ENCODE data around the gene CCSER2. TPM values are rescaled to one million over a fixed set of nuclear protein-coding genes. Genes with fewer than 3 reads are reported as not detected.
A peak's percentile ranks its signal among the peaks of the same experiment; 100 is the strongest.
"Not testable (repeated sequence)": the region's sequence is repeated elsewhere in the genome, so short reads cannot be mapped to it uniquely, and the experiment has no call there.

CCSER2 gene
- total RNA-seq, 1 experiment from 2014 or later, result 19.4 TPM

DNA sequence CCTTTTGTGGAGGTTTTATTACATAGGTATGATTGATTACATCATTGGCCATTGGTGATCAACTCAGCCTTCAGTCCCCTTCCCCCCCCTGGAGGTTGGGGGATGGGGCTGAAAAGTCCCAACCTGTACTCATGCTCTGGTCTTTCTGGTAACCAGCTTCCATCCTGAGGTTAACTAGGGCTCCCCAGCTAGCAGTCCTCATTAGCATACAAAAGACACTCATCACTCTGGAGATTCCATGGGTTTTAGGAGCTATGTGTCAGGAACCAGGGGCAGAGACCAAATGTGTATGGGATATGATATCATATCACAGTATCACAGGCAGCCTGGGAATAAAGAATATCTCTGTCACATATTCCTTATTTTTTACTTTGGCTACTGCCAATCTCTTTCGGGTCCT is 13.6 kb downstream of the CCSER2 start:
- no peak for DNase-seq (ENCODE audit: low spot score)
- in situ Hi-C loops (cut with HindIII; ENCODE audit: low sequenced_read_pairs), result no loop called here

DNA sequence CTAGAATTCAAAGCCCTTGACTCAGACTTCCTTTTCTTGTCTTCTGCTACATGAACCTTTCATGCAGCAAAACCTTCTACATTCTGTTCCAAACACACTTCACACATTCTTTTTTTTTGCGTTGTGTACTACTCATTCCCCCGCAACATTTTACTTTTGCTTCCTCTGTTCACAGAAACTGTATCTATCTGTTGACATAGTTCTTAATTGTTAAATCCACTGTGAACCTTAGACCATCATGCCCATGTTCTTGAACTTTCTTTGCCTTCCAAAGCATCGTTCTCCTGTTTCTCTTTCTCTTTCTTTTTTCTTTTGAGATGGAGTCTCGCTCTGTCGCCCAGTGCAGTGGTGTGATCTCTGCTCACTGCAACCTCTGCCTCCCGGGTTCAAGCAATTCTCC is 14.2 kb downstream of the CCSER2 start:
- in situ Hi-C loops (cut with HindIII; ENCODE audit: low sequenced_read_pairs), result no loop called here
- no peak for DNase-seq (ENCODE audit: low spot score)

- DNase-seq (ENCODE audit: low spot score), result no peak
- in situ Hi-C loops (cut with HindIII; ENCODE audit: low sequenced_read_pairs), result no loop called here
These were observed 15.4 kb downstream of the CCSER2 start for GRCh38 chr10:84343831-84344230.

DNA sequence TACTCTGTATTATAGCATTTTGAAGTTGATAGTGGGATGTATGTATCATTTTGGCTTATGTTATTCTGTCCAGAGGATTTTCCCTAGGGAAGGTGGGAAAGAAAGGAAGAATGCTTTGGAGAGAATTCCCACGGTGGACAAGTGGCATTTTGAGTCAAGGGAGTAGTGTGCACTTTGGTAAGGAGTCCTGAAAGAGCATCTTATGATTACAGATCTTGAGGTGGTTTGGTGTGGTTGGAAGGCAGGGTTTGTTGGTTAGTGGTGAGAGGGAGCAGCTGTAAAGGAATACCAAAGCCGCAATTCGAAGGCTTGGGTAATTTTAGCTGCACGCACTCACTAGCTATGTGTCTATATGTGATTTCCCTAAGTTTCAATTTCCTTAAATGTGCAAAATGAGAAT is 16.1 kb downstream of the CCSER2 start:
- DNase-seq (ENCODE audit: low spot score), result no peak
- in situ Hi-C loops (cut with HindIII; ENCODE audit: low sequenced_read_pairs), result no loop called here

GRCh38 chr10:84347575-84348002 is 19.2 kb downstream of the CCSER2 start:
- in situ Hi-C loops (cut with HindIII; ENCODE audit: low sequenced_read_pairs); DNase-seq (ENCODE audit: low spot score): not testable (repeated sequence)

- no peak for DNase-seq (ENCODE audit: low spot score)
- in situ Hi-C loops (cut with HindIII; ENCODE audit: low sequenced_read_pairs), result no loop called here
These were observed 20.1 kb downstream of the CCSER2 start for GRCh38 chr10:84348447-84348846.

GRCh38 chr10:84348860-84349259 is 20.5 kb downstream of the CCSER2 start:
- in situ Hi-C loops (cut with HindIII; ENCODE audit: low sequenced_read_pairs), result no loop called here
- no peak for DNase-seq (ENCODE audit: low spot score)

DNA sequence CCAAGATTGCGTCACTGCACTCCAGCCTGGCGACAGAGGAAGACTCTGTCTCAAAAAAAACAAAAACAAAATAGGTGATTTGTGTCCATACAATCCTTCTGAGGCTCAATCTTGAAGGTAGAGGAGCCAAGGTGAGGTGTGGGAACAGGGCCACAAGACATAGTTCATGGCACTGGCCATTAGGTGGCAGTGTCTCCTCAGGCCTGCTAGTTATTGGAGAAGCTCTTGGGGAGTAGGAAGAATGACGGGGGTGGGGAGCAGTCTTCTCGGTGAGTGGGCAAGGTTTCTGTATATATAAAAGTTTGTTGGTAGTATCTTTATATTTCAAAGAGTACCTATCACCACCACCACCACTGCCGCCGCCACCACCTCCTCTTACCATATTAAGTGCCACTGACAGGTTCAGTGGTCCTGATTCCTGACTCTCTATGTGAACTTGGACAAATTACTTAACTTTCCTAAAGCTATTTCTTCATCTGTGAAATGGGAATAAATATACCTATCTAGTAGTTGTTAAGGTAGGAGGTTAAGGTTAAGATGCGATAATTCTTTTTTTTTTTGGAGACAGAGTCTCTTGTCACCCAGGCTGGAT is 24.0 kb downstream of the CCSER2 start:
- in situ Hi-C loops (cut with HindIII; ENCODE audit: low sequenced_read_pairs), result no loop called here
- peak; percentile 52 for DNase-seq (ENCODE audit: low spot score)

DNA sequence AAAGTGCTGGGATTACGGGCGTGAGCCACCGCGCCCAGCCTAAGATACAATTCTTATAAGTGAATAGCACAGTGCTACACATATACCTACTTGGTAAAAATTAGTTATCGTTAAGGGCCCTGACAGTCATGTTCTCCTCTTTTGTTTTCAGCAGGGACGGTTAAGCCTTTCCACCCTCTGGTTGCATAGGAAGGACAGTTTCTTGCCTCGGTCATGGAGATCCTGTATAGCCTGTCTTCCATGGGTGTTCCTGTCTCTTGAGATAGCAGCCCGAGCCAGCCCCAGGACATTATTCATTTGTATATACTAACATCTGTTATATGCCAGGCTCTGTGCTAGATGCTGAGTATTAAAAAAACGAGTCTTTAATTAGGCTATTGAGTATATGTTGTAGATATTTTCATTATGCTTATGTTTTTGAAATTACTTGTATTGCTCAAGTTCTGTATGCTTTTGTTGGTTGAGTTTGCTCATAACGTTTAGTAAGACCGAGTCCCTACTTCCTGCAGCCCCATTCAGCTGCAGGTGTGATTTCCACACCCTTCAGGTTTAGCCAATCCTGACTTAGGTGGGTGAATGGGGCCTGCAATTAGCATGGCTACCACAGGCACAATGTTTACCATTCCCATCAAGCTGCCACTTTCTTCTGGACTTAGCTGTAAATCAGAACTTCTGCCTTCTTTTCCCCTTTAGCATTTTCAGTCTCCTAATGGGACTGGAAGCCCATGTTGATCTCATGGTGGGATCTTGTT is 24.8 kb downstream of the CCSER2 start:
- in situ Hi-C loops (cut with HindIII; ENCODE audit: low sequenced_read_pairs), result no loop called here
- DNase-seq (ENCODE audit: low spot score), result no peak

DNA sequence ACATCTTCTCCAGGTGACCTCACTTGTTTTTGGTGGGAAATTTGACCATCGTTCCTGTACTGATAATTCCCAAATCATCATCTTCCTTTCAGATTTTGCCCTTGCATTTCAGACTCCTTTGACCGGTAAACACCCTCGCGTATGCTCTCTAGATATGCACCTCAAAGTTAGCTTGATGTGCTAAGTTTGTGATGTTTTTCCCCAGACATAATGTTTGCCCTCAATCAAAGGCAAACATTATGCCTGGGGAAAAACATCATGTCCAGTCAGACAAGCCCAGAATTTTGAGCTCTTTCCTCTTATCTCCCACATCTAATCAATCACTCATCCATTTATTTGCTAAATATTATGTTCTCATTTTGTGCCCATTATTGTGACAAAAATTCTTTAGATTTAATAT is 26.2 kb downstream of the CCSER2 start:
- in situ Hi-C loops (cut with HindIII; ENCODE audit: low sequenced_read_pairs), result no loop called here
- DNase-seq (ENCODE audit: low spot score), result no peak

- in situ Hi-C loops (cut with HindIII; ENCODE audit: low sequenced_read_pairs), result no loop called here
- no peak for DNase-seq (ENCODE audit: low spot score)
These were observed 26.7 kb downstream of the CCSER2 start for GRCh38 chr10:84355106-84355505.

DNA sequence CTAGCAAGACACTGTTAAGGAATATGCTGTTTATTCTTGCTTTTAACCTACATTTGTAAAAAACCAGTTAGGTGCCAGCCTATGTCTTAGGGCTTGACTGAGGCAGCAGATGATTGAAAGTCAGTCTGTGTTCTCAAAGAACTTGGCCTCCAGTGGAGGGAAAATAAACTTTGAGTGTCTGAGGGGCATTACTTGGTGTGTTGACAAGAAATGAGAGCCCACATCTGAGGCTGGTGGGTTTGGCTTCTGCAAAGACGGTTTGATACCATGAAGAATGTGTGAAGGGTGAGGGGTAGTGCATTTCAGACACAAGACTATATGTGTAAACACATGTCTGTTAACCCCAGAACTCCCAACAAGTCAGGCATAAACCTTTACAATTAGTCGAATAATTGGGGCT is 28.5 kb downstream of the CCSER2 start:
- no peak for DNase-seq (ENCODE audit: low spot score)
- in situ Hi-C loops (cut with HindIII; ENCODE audit: low sequenced_read_pairs), result no loop called here

GRCh38 chr10:84358743-84359142 is 30.4 kb downstream of the CCSER2 start:
- in situ Hi-C loops (cut with HindIII; ENCODE audit: low sequenced_read_pairs), result no loop called here
- no peak for DNase-seq (ENCODE audit: low spot score)

- peak; percentile 42 for DNase-seq (ENCODE audit: low spot score)
- in situ Hi-C loops (cut with HindIII; ENCODE audit: low sequenced_read_pairs), result no loop called here
These were observed 32.4 kb downstream of the CCSER2 start for GRCh38 chr10:84360637-84361365.

DNA sequence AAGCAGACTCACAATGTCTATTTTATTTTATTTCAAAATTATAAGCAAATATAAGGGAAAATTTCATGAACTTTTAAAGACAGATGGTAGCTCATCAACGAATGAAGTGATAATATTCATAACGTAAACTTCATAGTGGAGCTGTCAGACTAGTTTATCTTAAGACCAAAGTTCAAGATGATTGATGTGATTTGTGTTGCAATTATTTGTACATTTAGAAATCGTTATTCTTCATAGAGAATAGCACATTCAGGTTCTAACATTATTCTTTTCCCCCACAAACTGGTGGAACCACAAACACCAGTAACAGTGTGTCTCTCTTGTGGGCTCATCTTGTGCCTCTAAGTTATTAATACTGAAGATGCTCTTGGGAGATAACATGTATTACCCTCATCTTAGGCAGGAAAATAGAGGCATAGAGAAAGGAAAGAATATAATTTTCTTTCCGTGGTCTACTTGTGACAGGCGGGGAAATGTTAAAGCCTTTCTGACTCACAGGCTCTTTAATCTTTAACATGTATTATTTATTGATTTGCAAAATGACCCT is 37.0 kb downstream of the CCSER2 start:
- in situ Hi-C loops (cut with HindIII; ENCODE audit: low sequenced_read_pairs), result no loop called here
- DNase-seq (ENCODE audit: low spot score), result no peak

DNA sequence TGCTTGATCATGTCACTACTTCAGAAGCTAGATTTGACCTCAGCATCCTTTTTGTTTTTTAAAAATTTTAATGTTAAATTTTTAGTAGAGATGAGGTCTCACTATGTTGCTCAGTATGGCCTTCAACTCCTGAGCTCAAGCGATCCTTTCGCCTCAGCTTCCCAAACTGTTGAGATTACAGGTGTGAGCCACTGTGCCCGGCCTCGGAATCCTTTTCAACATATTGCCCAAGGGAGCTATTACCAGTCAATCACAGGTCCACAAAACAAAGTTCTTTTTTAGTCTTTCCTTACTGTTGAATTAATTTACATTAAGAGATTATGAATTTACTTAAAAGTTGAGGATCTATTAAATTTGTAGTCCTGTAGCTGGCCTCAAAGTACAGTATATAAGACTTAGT is 37.7 kb downstream of the CCSER2 start:
- no peak for DNase-seq (ENCODE audit: low spot score)
- in situ Hi-C loops (cut with HindIII; ENCODE audit: low sequenced_read_pairs), result no loop called here

- in situ Hi-C loops (cut with HindIII; ENCODE audit: low sequenced_read_pairs), result no loop called here
- DNase-seq (ENCODE audit: low spot score), result no peak
These were observed 38.9 kb downstream of the CCSER2 start for GRCh38 chr10:84367256-84367655.

GRCh38 chr10:84368828-84369227 is 40.4 kb downstream of the CCSER2 start:
- DNase-seq (ENCODE audit: low spot score), result no peak
- in situ Hi-C loops (cut with HindIII; ENCODE audit: low sequenced_read_pairs), result no loop called here

DNA sequence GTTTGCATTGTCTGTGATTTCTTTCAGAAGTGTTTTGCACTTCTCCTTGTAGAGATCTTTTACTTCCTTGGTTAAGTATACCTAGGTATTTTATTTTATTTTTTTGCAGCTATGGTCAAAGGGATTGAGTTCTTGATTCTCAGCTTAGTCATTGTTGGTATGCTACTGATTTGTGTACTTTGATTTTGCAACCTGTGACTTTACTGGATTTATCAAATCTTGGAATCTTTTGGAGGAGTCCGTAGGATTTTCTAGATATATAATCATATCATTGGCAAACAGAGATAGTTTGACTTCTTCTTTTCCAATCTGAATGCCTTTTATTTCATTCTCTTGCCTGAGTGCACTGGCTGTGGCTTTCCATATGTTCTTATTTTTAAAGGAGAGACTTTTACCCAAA is 41.9 kb downstream of the CCSER2 start:
- in situ Hi-C loops (cut with HindIII; ENCODE audit: low sequenced_read_pairs), result no loop called here
- no peak for DNase-seq (ENCODE audit: low spot score)

DNA sequence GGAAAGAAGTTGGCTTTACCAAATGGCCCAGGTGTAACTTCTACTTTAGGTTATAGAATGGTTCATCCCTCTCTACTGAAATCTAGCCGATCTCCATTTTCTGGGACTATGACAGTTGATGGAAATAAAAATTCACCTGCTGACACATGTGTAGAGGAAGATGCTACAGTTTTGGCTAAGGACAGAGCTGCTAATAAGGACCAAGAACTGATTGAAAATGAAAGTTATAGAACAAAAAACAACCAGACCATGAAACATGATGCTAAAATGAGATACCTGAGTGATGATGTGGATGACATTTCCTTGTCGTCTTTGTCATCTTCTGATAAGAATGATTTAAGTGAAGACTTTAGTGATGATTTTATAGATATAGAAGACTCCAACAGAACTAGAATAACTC is 43.6 kb downstream of the CCSER2 start:
- in situ Hi-C loops (cut with HindIII; ENCODE audit: low sequenced_read_pairs), result no loop called here
- no peak for DNase-seq (ENCODE audit: low spot score)

Data from G401 (cell line).